ENCODE measurements around the gene SLC35G2. TPM values are rescaled to one million over a fixed set of nuclear protein-coding genes. Genes with fewer than 3 reads are reported as not detected.
A peak's percentile ranks its signal among the peaks of the same experiment; 100 is the strongest.

SLC35G2 gene
- total RNA-seq, 1 donor from 2014 or later = 5.8 TPM

DNA sequence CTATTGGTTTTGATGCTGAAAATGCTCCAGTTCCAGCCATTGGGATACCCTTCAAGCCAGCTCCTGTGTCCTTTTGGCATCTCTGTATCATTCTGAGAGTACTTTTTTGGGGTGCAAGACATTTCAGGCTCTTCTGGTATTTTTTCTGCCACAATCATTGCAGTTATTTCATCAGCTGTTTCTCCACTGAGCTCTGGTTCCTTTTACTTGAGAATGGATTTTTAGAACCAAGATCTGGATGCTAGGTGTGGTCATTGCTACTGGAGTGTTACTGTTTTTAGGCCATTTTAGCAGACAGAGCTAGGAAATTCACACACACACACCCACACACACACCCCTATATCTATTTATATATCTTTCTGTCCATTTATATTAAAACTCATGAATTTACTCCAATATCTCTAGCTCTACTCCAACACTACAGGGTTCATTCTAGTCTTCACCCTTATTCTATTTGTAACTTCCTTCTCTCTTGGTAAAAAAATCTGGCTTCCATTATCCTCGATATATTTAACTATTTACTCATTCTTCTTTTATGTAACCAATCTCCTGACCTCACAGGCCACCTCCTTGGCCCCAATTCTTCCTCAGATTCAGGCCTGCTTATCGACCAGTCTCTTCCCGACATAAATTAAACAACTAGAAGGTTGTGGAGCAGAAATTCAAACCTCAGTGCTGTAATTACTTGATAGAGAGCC is 17.0 kb downstream of the SLC35G2 start:
- TF ChIP-seq, protein P1, sequence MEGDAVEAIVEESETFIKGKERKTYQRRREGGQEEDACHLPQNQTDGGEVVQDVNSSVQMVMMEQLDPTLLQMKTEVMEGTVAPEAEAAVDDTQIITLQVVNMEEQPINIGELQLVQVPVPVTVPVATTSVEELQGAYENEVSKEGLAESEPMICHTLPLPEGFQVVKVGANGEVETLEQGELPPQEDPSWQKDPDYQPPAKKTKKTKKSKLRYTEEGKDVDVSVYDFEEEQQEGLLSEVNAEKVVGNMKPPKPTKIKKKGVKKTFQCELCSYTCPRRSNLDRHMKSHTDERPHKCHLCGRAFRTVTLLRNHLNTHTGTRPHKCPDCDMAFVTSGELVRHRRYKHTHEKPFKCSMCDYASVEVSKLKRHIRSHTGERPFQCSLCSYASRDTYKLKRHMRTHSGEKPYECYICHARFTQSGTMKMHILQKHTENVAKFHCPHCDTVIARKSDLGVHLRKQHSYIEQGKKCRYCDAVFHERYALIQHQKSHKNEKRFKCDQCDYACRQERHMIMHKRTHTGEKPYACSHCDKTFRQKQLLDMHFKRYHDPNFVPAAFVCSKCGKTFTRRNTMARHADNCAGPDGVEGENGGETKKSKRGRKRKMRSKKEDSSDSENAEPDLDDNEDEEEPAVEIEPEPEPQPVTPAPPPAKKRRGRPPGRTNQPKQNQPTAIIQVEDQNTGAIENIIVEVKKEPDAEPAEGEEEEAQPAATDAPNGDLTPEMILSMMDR (conservative IDR thresholded peaks at IDR 0.05) = no peak
- no peaks in the 10 kb centered on the region for H3K9me3 Mint-ChIP-seq
- no peaks in the 10 kb centered on the region for H3K27me3 Mint-ChIP-seq
- no peak for DNase-seq (ENCODE audit: extremely low spot score, unreplicated experiment)
- no peak overlapping the region for H3K27ac Mint-ChIP-seq
- H3K4me1 Mint-ChIP-seq (ENCODE audit: unreplicated experiment) = peaks cover 42% of the 10 kb centered on the region
- no peaks in the 10 kb centered on the region for H3K36me3 Mint-ChIP-seq
- no peak overlapping the region for H3K4me3 Mint-ChIP-seq

DNA sequence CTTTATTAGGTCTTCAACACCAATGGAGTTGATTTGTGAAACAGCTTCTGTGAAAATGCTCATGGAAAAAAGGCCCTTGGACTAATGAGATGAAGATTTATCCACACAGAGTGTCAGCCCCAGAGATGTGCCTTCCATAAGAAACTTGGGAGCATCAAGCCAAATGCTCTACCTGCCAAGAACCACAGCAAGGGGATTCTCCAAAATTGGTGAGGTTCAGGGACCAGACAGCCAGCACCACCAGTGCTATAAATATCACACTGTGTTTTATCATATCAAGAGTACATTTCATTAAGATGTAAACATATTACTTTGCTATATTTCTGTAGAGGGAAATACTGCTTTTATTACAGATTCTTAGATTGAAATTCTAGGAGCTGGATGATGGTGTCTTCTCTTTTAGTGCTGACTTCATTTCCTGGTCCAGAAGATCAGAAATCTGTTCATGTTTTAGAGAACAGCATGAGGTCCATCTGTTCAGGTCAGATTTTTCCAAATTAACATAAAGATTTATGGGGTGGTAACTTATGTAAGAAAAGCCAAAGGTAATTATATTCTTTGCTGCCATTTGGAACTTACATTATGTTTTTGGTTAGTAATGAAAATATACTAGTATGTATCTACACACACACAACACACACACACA is 17.7 kb downstream of the SLC35G2 start:
- no peaks in the 10 kb centered on the region for H3K36me3 Mint-ChIP-seq
- H3K27me3 Mint-ChIP-seq = no peaks in the 10 kb centered on the region
- TF ChIP-seq, protein P1 (conservative IDR thresholded peaks at IDR 0.05) = no peak
- H3K4me3 Mint-ChIP-seq = no peak overlapping the region
- no peak for DNase-seq (ENCODE audit: extremely low spot score, unreplicated experiment)
- H3K4me1 Mint-ChIP-seq (ENCODE audit: unreplicated experiment) = peaks cover 42% of the 10 kb centered on the region
- no peaks in the 10 kb centered on the region for H3K9me3 Mint-ChIP-seq
- no peak overlapping the region for H3K27ac Mint-ChIP-seq

DNA sequence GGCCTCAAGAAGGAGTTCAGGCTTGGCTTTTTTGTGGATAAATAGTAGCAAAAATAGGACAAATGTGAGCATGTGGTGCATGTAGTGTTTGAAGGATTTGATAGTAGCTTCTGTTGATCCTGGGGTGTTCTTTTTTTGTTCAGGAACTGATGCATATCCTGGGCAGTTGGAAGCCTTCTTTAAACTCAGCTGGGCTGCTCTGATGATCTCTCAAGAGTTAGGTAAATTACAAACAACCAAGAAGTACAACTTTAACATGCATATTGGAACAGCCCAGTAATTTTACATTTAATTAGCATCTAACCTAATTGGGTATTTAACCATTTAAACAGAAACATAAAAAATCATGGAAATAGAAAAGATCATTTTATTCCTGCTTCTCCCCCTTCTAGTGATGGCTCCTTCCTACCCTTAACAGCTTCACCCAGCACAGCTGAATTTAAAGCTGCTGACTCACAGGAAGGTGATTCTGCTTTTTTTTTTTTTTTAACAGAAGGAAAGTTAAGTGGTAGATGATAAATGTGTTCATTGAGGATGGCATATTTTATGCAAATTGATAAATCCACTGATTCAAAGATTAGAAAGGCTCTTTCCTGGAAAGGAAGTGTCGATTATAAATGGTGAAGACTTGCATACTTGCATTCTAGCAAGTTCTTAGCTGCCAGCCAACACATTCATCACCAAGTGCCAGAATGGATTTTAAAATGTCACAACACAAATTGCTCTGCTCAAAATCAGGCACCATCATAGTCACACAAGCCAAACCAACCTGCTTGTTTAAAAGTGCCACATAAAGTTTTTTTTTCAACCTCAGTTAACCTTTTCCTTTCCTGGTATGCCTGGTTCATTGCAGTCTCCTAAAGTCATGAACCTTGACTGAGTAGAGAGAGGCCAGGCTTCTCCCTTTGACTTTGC is 20.0 kb downstream of the SLC35G2 start:
- DNase-seq (ENCODE audit: extremely low spot score, unreplicated experiment) = no peak

DNA sequence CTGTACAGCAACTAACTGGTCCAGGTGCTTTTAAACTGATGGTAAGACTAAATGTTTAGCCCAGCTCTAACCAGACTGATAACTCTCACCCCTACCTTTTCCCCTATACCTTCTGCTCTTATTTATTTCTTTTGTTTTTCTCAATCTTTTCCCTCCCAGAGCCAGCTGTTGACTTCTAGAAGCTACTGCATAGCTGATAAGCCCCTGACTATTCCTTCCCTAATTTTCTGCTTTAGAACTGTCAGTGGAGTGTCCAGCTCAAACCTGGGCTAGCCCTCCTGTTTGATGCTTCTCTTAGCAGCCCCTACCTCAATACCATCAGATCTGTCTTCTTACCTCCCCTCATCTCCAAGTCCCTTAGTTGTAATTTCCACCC is 20.6 kb downstream of the SLC35G2 start:
- Mint-ChIP-seq H3K9me3 (no peaks in the 10 kb centered on the region), H3K4me3 (no peak overlapping the region), H3K27me3 (no peaks in the 10 kb centered on the region), H3K27ac (peak overlapping the region; percentile 20), H3K4me1 (ENCODE audit: unreplicated experiment) (peaks cover 42% of the 10 kb centered on the region), H3K36me3 (peaks cover 7% of the 10 kb centered on the region)
- TF ChIP-seq, protein P1 (conservative IDR thresholded peaks at IDR 0.05) = no peak
- DNase-seq (ENCODE audit: extremely low spot score, unreplicated experiment) = no peak

More for the DNA sequence above, 20.0 kb downstream of the SLC35G2 start:
- peak overlapping the region; percentile 20 for H3K27ac Mint-ChIP-seq
- no peaks in the 10 kb centered on the region for H3K9me3 Mint-ChIP-seq
- no peaks in the 10 kb centered on the region for H3K27me3 Mint-ChIP-seq
- H3K4me1 Mint-ChIP-seq (ENCODE audit: unreplicated experiment) = peaks cover 42% of the 10 kb centered on the region
- TF ChIP-seq, protein P1 (conservative IDR thresholded peaks at IDR 0.05) = no peak
- no peak overlapping the region for H3K4me3 Mint-ChIP-seq
- H3K36me3 Mint-ChIP-seq = peaks cover 7% of the 10 kb centered on the region

DNA sequence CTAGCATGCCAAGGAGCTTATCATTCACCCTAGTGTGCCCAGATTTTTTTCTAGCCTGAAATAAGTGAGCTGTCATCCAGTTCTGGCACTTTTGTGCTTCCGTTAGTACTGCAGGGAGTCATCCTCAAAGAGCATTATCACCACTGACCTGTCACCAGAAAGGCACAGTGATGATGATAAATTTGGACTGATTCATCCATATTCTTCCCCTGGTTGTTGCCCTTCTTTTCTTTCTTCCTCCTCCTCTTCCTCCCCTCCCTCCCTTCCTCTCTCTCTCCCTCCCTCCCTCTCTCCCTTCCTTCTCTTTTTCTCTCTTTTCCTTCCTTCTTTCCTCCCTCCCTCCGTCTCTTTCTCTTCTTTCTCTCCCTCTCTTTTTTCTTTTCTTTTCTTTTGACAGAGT is 21.3 kb downstream of the SLC35G2 start:
- peaks cover 11% of the 10 kb centered on the region for H3K36me3 Mint-ChIP-seq
- no peaks in the 10 kb centered on the region for H3K27me3 Mint-ChIP-seq
- peaks cover 36% of the 10 kb centered on the region for H3K4me1 Mint-ChIP-seq (ENCODE audit: unreplicated experiment)
- TF ChIP-seq, protein P1 (conservative IDR thresholded peaks at IDR 0.05) = no peak
- no peaks in the 10 kb centered on the region for H3K9me3 Mint-ChIP-seq
- peak overlapping the region; percentile 20 for H3K27ac Mint-ChIP-seq
- no peak overlapping the region for H3K4me3 Mint-ChIP-seq
- no peak for DNase-seq (ENCODE audit: extremely low spot score, unreplicated experiment)

All from type B pancreatic cell (in vitro differentiated cells).